K562 (cell line): ENCODE measurements around the gene NCAM2. TPM values are rescaled to one million over a fixed set of nuclear protein-coding genes. Genes with fewer than 3 reads are reported as not detected.

Source experiments
- ATAC-seq: fragments of 200-7000 bp; cut with Tn5 transposase; 3 replicates; pipeline ENCODE4 v1.9.1; 2020; ENCODE audit warnings: moderate library complexity
- BruUV-seq: library from RNA; stranded (reverse); fragments of 400-500 nt; replicated peaks from 2 replicates; lab custom pipeline; 2021; lab: Mats Ljungman, UMichigan
- CTCF ChIA-PET: fragments of 300-600 bp; formaldehyde crosslinking; extraction: SDS; loops from one replicate; lab custom pipeline; 2021; ENCODE audit warnings: low intra/inter-chr PET ratio; lab: Yijun Ruan, JAX
- POLR2A ChIA-PET: fragments of 300-600, 350-650 bp; sonication (Branson Sonifier 250); formaldehyde crosslinking; extraction: SDS; loops from one replicate; lab custom pipeline; 2021; ENCODE audit warnings: antibody characterized with exemption, inconsistent platforms; lab: Yijun Ruan, JAX
- DNase-seq, 4 experiments: peaks; one replicate each; pipeline versions ENCODE4 v3.0.0 to v3.0.0-alpha.2; 2011 to 2018; ENCODE audit warnings: low spot score in 3 of 4, mixed read lengths in 3 of 4; ENCODE audit errors: extremely low read depth in 1 of 4
- FAIRE-seq: peaks from 2 replicates; lab custom pipeline; 2011; peaks lifted over from hg19 to GRCh38; lab: Jason Lieb, UNC
- H2AFZ ChIP-seq: 2 replicates; pipeline ENCODE4 v1.6.0; 2011; ENCODE audit warnings: low read depth, low read length, control low read depth, inconsistent platforms
- H3K27ac ChIP-seq: fragments of 200-600 bp; 3 replicates; pipeline ENCODE4 v1.8.0; 2011; ENCODE audit warnings: low read depth, mild to moderate bottlenecking, control low read depth, inconsistent platforms, low read length, moderate library complexity, mixed read lengths; ENCODE audit errors: extremely low read depth
- H3K27me3 ChIP-seq, 2 experiments: fragments of 300-600 bp in 1 of 2; 2 replicates in 1 of 2; 3 replicates in 1 of 2; pipeline versions ENCODE4 v1.6.0 to v1.8.0; 2011; ENCODE audit warnings: inconsistent platforms in 2 of 2, low read length in 2 of 2, mild to moderate bottlenecking in 1 of 2, mixed read lengths in 1 of 2, moderate library complexity in 1 of 2; ENCODE audit not compliant: control insufficient read depth in 2 of 2, insufficient read depth in 2 of 2
- H3K36me3 ChIP-seq: fragments of 300-600 bp; 3 replicates; pipeline ENCODE4 v1.8.0; 2011; ENCODE audit warnings: mild to moderate bottlenecking, low read length, inconsistent platforms; ENCODE audit not compliant: control insufficient read depth, insufficient read depth
- H3K4me1 ChIP-seq, 2 experiments: fragments of 200-600 bp in 1 of 2; replicated peaks in 1 of 2; 2 replicates in 1 of 2; 3 replicates in 1 of 2; pipeline versions ENCODE4 v1.5.1 to v1.8.0; 2011; ENCODE audit warnings: inconsistent platforms in 2 of 2, low read length in 2 of 2, mild to moderate bottlenecking in 1 of 2, mixed read lengths in 1 of 2, moderate library complexity in 1 of 2; ENCODE audit not compliant: control insufficient read depth in 2 of 2, insufficient read depth in 2 of 2
- H3K4me2 ChIP-seq: 2 replicates; pipeline ENCODE4 v1.6.1; 2011; ENCODE audit warnings: low read length, control low read depth, inconsistent platforms, mixed read lengths; ENCODE audit not compliant: insufficient read depth
- H3K4me3 ChIP-seq: fragments of 200-600 bp; sonication (generic), shearing (Covaris generic); 2 replicates; pipeline ENCODE4 v1.5.1; 2016; ENCODE audit warnings: control low read depth, inconsistent platforms
- H3K79me2 ChIP-seq: fragments of 200-600 bp; 3 replicates; pipeline ENCODE4 v1.8.0; 2011; ENCODE audit warnings: low read length, inconsistent platforms; ENCODE audit not compliant: control insufficient read depth, insufficient read depth
- H3K9ac ChIP-seq, 2 experiments: 2 replicates each; pipeline versions ENCODE4 v1.6.0 to v1.6.1; 2011; ENCODE audit warnings: low read depth in 2 of 2, low read length in 2 of 2, control low read depth in 1 of 2, inconsistent platforms in 1 of 2, mild to moderate bottlenecking in 1 of 2, mixed read lengths in 1 of 2; ENCODE audit not compliant: insufficient read depth in 1 of 2
- H3K9me1 ChIP-seq: one replicate; pipeline ENCODE4 v1.6.0; 2011; ENCODE audit warnings: inconsistent platforms, mild to moderate bottlenecking, low read length, moderate library complexity; ENCODE audit not compliant: control insufficient read depth, insufficient read depth
- H3K9me3 ChIP-seq: replicated peaks from 2 replicates; pipeline ENCODE4 v1.5.1; 2011; ENCODE audit warnings: low read depth, low read length, inconsistent platforms; ENCODE audit not compliant: control insufficient read depth, insufficient read depth
- H4K20me1 ChIP-seq: replicated peaks from 2 replicates; pipeline ENCODE4 v1.6.1; 2011; ENCODE audit warnings: low read length, inconsistent platforms, mixed read lengths; ENCODE audit not compliant: control insufficient read depth, insufficient read depth
- HSF4 ChIP-seq: fragments of 250-450 bp; sonication (Bioruptor Pico); IDR thresholded peaks from 2 replicates; pipeline ENCODE4 v2.1.2; 2022; ENCODE audit warnings: mild to moderate bottlenecking, moderate library complexity, borderline replicate concordance
- ID3 ChIP-seq, 2 experiments: fragments of 250-450 bp in 1 of 2; fragments of 450-650 bp in 1 of 2; sonication (Bioruptor Pico) in 1 of 2; IDR thresholded peaks; 2 replicates each; pipeline versions ENCODE4 v1.6.1 to v1.8.0; 2016 to 2021; ENCODE audit warnings: mild to moderate bottlenecking in 2 of 2, moderate library complexity in 2 of 2, missing compliant biosample characterization in 1 of 2, missing genetic modification characterization in 1 of 2
- RBM17 ChIP-seq: fragments of 200-400 bp; formaldehyde crosslinking; IDR thresholded peaks from 2 replicates; pipeline ENCODE4 v1.6.1; 2017; ENCODE audit warnings: low read depth, mild to moderate bottlenecking, low read length, borderline replicate concordance
- SMARCB1 ChIP-seq: IDR thresholded peaks from 2 replicates; pipeline ENCODE4 v1.6.1; 2011; ENCODE audit warnings: improper control_type of control experiment, low read depth; ENCODE audit not compliant: insufficient read length
- SMARCE1 ChIP-seq: fragments of 450-650 bp; IDR thresholded peaks from 2 replicates; pipeline ENCODE4 v1.7.1; 2016; ENCODE audit warnings: mild to moderate bottlenecking
- U2AF1 ChIP-seq: fragments of 200-400 bp; formaldehyde crosslinking; optimal IDR thresholded peaks from 2 replicates; pipeline ENCODE3; 2017; ENCODE audit warnings: mild to moderate bottlenecking, low read depth, low read length, moderate library complexity
- ZNF174 ChIP-seq: fragments of 250-450 bp; sonication (Bioruptor Pico); IDR thresholded peaks from 2 replicates; pipeline ENCODE4 v1.4.0; 2020; ENCODE audit warnings: mild to moderate bottlenecking
- ZNF444 ChIP-seq: fragments of 250-450 bp; sonication (Bioruptor Pico); IDR thresholded peaks from 2 replicates; pipeline ENCODE4 v1.4.0; 2020; ENCODE audit warnings: mild to moderate bottlenecking, moderate library complexity
- WGBS: fragments of 100-300 bp; shearing (Covaris generic); methylation state at CpG from one replicate; pipeline ENCODE4 v1.1.6; 2016; ENCODE audit warnings: low coverage, mixed read lengths; ENCODE audit not compliant: insufficient coverage; ENCODE audit errors: missing lambda C conversion rate; 5-methylcytosine and 5-hydroxymethylcytosine counted together
- in situ Hi-C: fragments of 300-500 bp; cut with MboI; formaldehyde crosslinking; loops from 4 replicates; pipeline ENCODE4 v1.15.0; 2018; ENCODE audit warnings: inconsistent platforms, mixed read lengths
- intact Hi-C: fragments of 100-400 bp; cut with micrococcal nuclease; formaldehyde crosslinking; loops from 2 replicates; pipeline ENCODE4 v1.14.2; 2022
- polyA plus RNA-seq, 8 experiments: library from polyadenylated mRNA; depleted of rRNA in 4 of 8; stranded (reverse) in 5 of 8; unstranded in 3 of 8; fragments of >200 nt; fragmentation: Nextera tagmentation in 2 of 8; fragmentation: Illumina TruSeq in 1 of 8; extraction: Ambion mirVana in 2 of 8; extraction: Trizol in 1 of 8; gene quantifications; 2 replicates each; pipeline versions ENCODE4 v1.2.1 to v1.2.3, GENCODE V29; 2011 to 2014; ENCODE audit warnings: inconsistent platforms in 1 of 8, missing spikeins in 1 of 8
- total RNA-seq, 7 experiments: library from RNA; depleted of rRNA in 6 of 7; stranded (reverse); fragments of >200 nt in 6 of 7; fragmentation: Illumina TruSeq in 2 of 7; extraction: Trizol in 2 of 7; gene quantifications; 2 replicates each; pipeline versions ENCODE4 v1.2.1 to v1.2.3, GENCODE V29; 2011 to 2021; ENCODE audit warnings: low replicate concordance in 1 of 7

The NCAM2 gene
- total and polyA plus RNA-seq, 9 of the 15 experiments (the other 6 are each of a cell fraction or from before 2014, with no cell fraction given), result 14.0 to 58.2 (median 27.8) TPM

- ATAC-seq (no peak), FAIRE-seq (no peak), DNase-seq (no peak)
- H3K4me1 ChIP-seq, result no peaks in the 10 kb centered on the region; a peak in 1 of 5 replicates
- H3K27ac ChIP-seq, result no peak overlapping the region
- TF ChIP-seq RBM17, result no peak
- no peak for TF ChIP-seq ZNF444
- no peak for TF ChIP-seq SMARCB1
- TF ChIP-seq ID3 (CRISPR knock-in tag; IDR thresholded peaks at IDR 0.05), result no peak
- TF ChIP-seq ID3 (tag; IDR thresholded peaks at IDR 0.05), result no peak
- no peak for TF ChIP-seq SMARCE1
- TF ChIP-seq U2AF1, result no peak
- no peak for TF ChIP-seq HSF4
- no peak for TF ChIP-seq ZNF174
- no peaks in the 10 kb centered on the region for H4K20me1 ChIP-seq
- ChIA-PET CTCF (no interaction called here), POLR2A (no interaction called here)
- H3K79me2 ChIP-seq, result no peaks in the 10 kb centered on the region
- H3K36me3 ChIP-seq, result no peaks in the 10 kb centered on the region
- no peak overlapping the region for H3K4me2 ChIP-seq
- H3K9me3 ChIP-seq, result no peaks in the 10 kb centered on the region
- 3% methylated on average over 5 of the region's 5 CpGs for whole genome bisulfite sequencing
- no TSS peak for BruUV-seq
- no peaks in the 10 kb centered on the region for H3K9me1 ChIP-seq
- no peak overlapping the region for H2AFZ ChIP-seq
- H3K4me3 ChIP-seq, result no peak overlapping the region
- H3K27me3 ChIP-seq, result no peaks in the 10 kb centered on the region
- intact Hi-C loops (no loop called here), in situ Hi-C loops (no loop called here)
- H3K9ac ChIP-seq, result no peak overlapping the region
Measured at GRCh38 chr21:21030311-21030710, 32.1 kb downstream of the NCAM2 start.
